Stomach (tissue), 9 donors: ENCODE data around the gene TFRC. TPM values are rescaled to one million over a fixed set of nuclear protein-coding genes. Genes with fewer than 3 reads are reported as not detected.

Source experiments
- DNase-seq, 2 donors: peaks; one replicate each; pipeline versions ENCODE4 v3.0.0 to v3.0.0-alpha.2; 2013 to 2019
- H3K27ac ChIP-seq, 5 donors: fragments of 200-600 bp in 4 of 5; sonication (generic) in 4 of 5; one replicate each; pipeline ENCODE4 v1.5.1; 2013 to 2019; ENCODE audit warnings: mild to moderate bottlenecking in 1 of 5, moderate library complexity in 1 of 5
- H3K27me3 ChIP-seq, 3 donors: fragments of 200-600 bp; sonication (generic); one replicate each; pipeline ENCODE4 v1.5.1; 2017 to 2019; ENCODE audit warnings: mixed run types in 1 of 3
- H3K36me3 ChIP-seq, 4 donors: fragments of 200-600 bp; sonication (generic); 1 replicate in 3 of 4; 2 replicates in 1 of 4; pipeline ENCODE4 v1.5.1; 2016 to 2019
- H3K4me1 ChIP-seq, 4 donors: fragments of 200-600 bp; sonication (generic); one replicate each; pipeline ENCODE4 v1.5.1; 2016 to 2019
- H3K4me3 ChIP-seq, 4 donors: fragments of 200-600 bp; sonication (generic) in 3 of 4; one replicate each; pipeline ENCODE4 v1.5.1; 2016 to 2019; ENCODE audit warnings: mild to moderate bottlenecking in 1 of 4
- H3K9me3 ChIP-seq, 4 donors: fragments of 200-600 bp; sonication (generic); one replicate each; pipeline ENCODE4 v1.5.1; 2016 to 2019
- EP300 ChIP-seq: sonication (generic); formaldehyde crosslinking; IDR thresholded peaks from one replicate; pipeline ENCODE4 v1.6.1; 2017; ENCODE audit warnings: antibody characterized with exemption
- POLR2A ChIP-seq, 4 donors: fragments of 450-650 bp; IDR thresholded peaks; one replicate each; pipeline ENCODE4 v1.6.1; 2016; ENCODE audit warnings: antibody characterized with exemption in 4 of 4, control low read depth in 2 of 4, mild to moderate bottlenecking in 1 of 4, moderate library complexity in 1 of 4
- POLR2AphosphoS5 ChIP-seq, 3 donors: sonication (generic); formaldehyde crosslinking; IDR thresholded peaks; one replicate each; pipeline ENCODE4 v1.6.1; 2016; ENCODE audit warnings: antibody characterized with exemption in 3 of 3
- WGBS, 5 donors: extraction: QIAGEN DNeasy Blood & Tissue Kit in 3 of 5; methylation state at CpG; one replicate each; pipeline versions ENCODE4 v1.1.5 to v1.1.7; 2013 to 2018; 5-methylcytosine and 5-hydroxymethylcytosine counted together
- intact Hi-C: fragments of 100-400 bp; cut with DNase I; formaldehyde crosslinking; loops from one replicate; pipeline ENCODE4 v1.15.1; 2023; ENCODE audit warnings: low total_unique reads
- polyA plus RNA-seq, 3 donors: library from polyadenylated mRNA; stranded (reverse); fragments of 200-250 nt; gene quantifications; one replicate each; pipeline ENCODE4 v1.2.3, GENCODE V29; 2013
- total RNA-seq, 5 donors: library from RNA; depleted of rRNA; stranded (reverse); fragments of >200 nt; gene quantifications; one replicate each; pipeline versions ENCODE4 v1.1.0 to v1.2.3, GENCODE V29; 2014 to 2016
- TF ChIP-seq, protein P1 (sequence below), 7 experiments: fragments of 450-650 bp in 4 of 7; fragments of 200-600 bp in 3 of 7; sonication (generic) in 3 of 7; IDR thresholded peaks; one replicate each; pipeline ENCODE4 v1.5.1; 2016 to 2019; ENCODE audit warnings: antibody characterized with exemption in 7 of 7, control low read depth in 2 of 7, mild to moderate bottlenecking in 1 of 7
- donor health status: healthy with polysubstance abuse.
- donor health status: Bipolar disorder and iron deficiency.
- donor health status: healthy.

TFRC gene
- total and polyA plus RNA-seq, 8 donors = 5.5 to 289 (median 42.1) TPM

DNA sequence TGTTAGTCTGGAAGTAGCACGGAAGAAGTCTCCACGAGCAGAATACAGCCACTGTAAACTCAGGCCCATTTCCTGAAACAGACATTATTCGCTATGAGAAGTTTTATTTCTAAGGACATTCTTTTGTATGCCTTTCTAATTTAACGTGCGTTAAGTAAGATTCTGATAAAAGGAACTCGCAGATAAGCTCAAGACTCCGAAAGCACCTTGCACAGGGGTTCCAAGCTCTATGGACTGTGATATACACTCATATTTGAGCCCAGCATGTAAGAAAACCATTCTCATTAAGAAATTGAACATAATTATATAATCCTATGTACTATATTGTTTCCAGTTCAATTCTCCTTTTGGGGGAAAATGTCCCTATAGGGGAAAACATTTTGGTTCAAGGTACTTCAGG is 28.4 kb downstream of the TFRC start:
- H3K4me3 ChIP-seq = no peak overlapping the region
- no peak overlapping the region for H3K27ac ChIP-seq
- intact Hi-C loops = no loop called here
- WGBS, 5 donors = 87 to 94% (median 91%) methylated on average over 7 of the region's 7 CpGs
- no peak for TF ChIP-seq POLR2A (IDR thresholded peaks at IDR 0.05)
- TF ChIP-seq, protein P1, sequence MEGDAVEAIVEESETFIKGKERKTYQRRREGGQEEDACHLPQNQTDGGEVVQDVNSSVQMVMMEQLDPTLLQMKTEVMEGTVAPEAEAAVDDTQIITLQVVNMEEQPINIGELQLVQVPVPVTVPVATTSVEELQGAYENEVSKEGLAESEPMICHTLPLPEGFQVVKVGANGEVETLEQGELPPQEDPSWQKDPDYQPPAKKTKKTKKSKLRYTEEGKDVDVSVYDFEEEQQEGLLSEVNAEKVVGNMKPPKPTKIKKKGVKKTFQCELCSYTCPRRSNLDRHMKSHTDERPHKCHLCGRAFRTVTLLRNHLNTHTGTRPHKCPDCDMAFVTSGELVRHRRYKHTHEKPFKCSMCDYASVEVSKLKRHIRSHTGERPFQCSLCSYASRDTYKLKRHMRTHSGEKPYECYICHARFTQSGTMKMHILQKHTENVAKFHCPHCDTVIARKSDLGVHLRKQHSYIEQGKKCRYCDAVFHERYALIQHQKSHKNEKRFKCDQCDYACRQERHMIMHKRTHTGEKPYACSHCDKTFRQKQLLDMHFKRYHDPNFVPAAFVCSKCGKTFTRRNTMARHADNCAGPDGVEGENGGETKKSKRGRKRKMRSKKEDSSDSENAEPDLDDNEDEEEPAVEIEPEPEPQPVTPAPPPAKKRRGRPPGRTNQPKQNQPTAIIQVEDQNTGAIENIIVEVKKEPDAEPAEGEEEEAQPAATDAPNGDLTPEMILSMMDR (IDR thresholded peaks at IDR 0.05) = no peak
- TF ChIP-seq POLR2AphosphoS5 (IDR thresholded peaks at IDR 0.05) = no peak
- no peak for TF ChIP-seq EP300
- DNase-seq = no peak
- H3K36me3 ChIP-seq = peaks cover 84 to 100% (median 100%) of the 10 kb centered on the region in 4 donors
- H3K9me3 ChIP-seq = no peaks in the 10 kb centered on the region
- no peaks in the 10 kb centered on the region for H3K27me3 ChIP-seq
- H3K4me1 ChIP-seq = peaks cover 0 to 6% (median 4%) of the 10 kb centered on the region in 4 donors

DNA sequence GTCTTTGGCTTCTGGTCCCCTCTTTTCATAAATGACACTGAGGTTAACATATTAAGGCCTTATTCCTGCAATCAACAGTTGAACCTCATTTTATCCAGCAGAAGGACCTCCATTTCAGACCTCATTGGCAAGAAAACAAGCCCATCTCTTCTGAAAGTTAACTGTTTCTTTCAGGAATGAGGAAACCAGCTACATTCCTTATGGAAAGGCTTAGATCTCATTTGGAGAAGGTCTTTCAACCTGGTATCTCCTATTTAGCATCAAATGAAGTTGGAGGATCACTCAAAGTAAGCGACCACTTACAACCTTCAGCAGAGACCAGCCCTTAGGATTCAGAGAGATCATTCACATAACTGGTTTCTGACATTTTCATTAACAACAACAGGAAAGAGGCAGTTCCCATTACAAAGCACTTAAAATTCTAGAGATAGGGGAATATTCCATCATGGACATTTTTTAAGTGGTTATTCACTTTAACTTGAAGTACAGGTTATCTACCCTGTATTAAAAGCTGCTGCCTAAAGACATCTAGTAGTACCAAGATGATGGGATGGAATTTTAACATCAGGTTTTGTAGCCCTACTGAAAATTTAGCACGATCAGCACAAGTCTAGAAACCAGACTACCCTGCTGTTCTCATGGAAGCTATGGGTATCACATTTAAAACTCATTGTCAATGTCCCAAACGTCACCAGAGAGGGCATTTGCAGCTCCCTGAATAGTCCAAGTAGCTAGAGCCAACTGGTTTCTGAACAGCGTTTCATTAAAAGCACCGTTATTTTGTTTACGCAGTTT is 30.4 kb downstream of the TFRC start:
- H3K9me3 ChIP-seq = no peaks in the 10 kb centered on the region
- peaks cover 66 to 85% (median 85%) of the 10 kb centered on the region in 4 donors for H3K36me3 ChIP-seq
- WGBS, 5 donors = 89 to 95% (median 92%) methylated on average over 6 of the region's 6 CpGs
- H3K4me3 ChIP-seq = no peak overlapping the region
- intact Hi-C loops = no loop called here
- TF ChIP-seq POLR2A (IDR thresholded peaks at IDR 0.05) (no peak), EP300 (no peak), POLR2AphosphoS5 (IDR thresholded peaks at IDR 0.05) (no peak)
- TF ChIP-seq, protein P1 (IDR thresholded peaks at IDR 0.05) = no peak
- no peak overlapping the region for H3K27ac ChIP-seq
- no peaks in the 10 kb centered on the region for H3K27me3 ChIP-seq
- DNase-seq = no peak
- H3K4me1 ChIP-seq = peaks cover 0 to 19% (median 7%) of the 10 kb centered on the region in 4 donors

GRCh38 chr3:196050597-196050996 is 31.3 kb downstream of the TFRC start:
- no peak for TF ChIP-seq POLR2A (IDR thresholded peaks at IDR 0.05)
- TF ChIP-seq, protein P1 (IDR thresholded peaks at IDR 0.05) = no peak
- no peak for TF ChIP-seq POLR2AphosphoS5 (IDR thresholded peaks at IDR 0.05)
- TF ChIP-seq EP300 = no peak
- DNase-seq = no peak
- Histone ChIP-seq H3K4me1 (peaks cover 3 to 25% (median 12%) of the 10 kb centered on the region in 4 donors), H3K9me3 (no peaks in the 10 kb centered on the region), H3K4me3 (no peak overlapping the region), H3K27ac (no peak overlapping the region), H3K27me3 (no peaks in the 10 kb centered on the region), H3K36me3 (peaks cover 58 to 76% (median 76%) of the 10 kb centered on the region in 4 donors)
- WGBS, 5 donors = 81 to 92% (median 89%) methylated on average over 3 of the region's 3 CpGs
- intact Hi-C loops = no loop called here

DNA sequence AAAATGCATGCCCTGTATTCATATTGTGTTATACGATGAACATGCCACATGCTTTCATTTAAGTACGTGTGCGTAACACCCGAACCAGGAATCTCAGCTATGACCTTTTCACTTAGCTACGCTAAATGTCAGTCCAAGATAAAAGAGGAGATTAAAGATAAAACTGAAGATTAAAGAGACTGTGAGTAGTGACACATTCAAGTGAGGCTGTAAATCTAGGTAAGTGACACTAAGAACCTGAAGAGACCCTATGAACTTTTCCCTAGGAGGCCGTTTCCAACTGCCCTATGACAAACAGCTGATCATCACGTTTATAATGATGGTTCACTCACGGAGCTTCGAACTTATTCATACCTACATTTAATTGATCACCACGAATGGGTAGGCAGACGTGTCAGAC is 32.2 kb downstream of the TFRC start:
- no peaks in the 10 kb centered on the region for H3K27me3 ChIP-seq
- no peak for DNase-seq
- no peak overlapping the region for H3K4me3 ChIP-seq
- peaks cover 3 to 25% (median 14%) of the 10 kb centered on the region in 4 donors for H3K4me1 ChIP-seq
- H3K9me3 ChIP-seq = no peaks in the 10 kb centered on the region
- 68 to 78% (median 74%) methylated on average over 11 of the region's 11 CpGs for WGBS, 5 donors
- intact Hi-C loops = no loop called here
- no peak overlapping the region for H3K27ac ChIP-seq
- TF ChIP-seq POLR2AphosphoS5 (IDR thresholded peaks at IDR 0.05) = no peak
- no peak for TF ChIP-seq EP300
- TF ChIP-seq, protein P1 (IDR thresholded peaks at IDR 0.05) = no peak
- TF ChIP-seq POLR2A (IDR thresholded peaks at IDR 0.05) = no peak
- H3K36me3 ChIP-seq = peaks cover 48 to 72% (median 67%) of the 10 kb centered on the region in 4 donors
